Activated CD4-positive, CD25-positive, alpha-beta regulatory T cell treated with anti-CD3 and anti-CD28 coated beads, Interleukin-2, amount 50 U/mL, for 72 hours (primary cell): ENCODE results near the gene PCCA.
"Not testable (repeated sequence)": the region's sequence is repeated elsewhere in the genome, so short reads cannot be mapped to it uniquely, and the experiment has no call there.

Source experiments
- DNase-seq: peaks from one replicate; pipeline ENCODE4 v3.0.0; 2021

The PCCA gene

GRCh38 chr13:100314132-100314910 lies 225.4 kb downstream of the PCCA start:
- no peak for DNase-seq

- DNase-seq: no peak
These were observed 226.6 kb downstream of the PCCA start for GRCh38 chr13:100315522-100315921.

GRCh38 chr13:100318473-100318872 lies 229.6 kb downstream of the PCCA start:
- not testable (repeated sequence) for DNase-seq

GRCh38 chr13:100323937-100324336 lies 235.0 kb downstream of the PCCA start:
- DNase-seq: no peak

GRCh38 chr13:100330662-100331061 lies 241.8 kb downstream of the PCCA start:
- no peak for DNase-seq

GRCh38 chr13:100333141-100333540 lies 244.2 kb downstream of the PCCA start:
- DNase-seq: no peak

- no peak for DNase-seq
These were observed 245.3 kb downstream of the PCCA start for GRCh38 chr13:100334214-100334613.

GRCh38 chr13:100336795-100337516 lies 248.1 kb downstream of the PCCA start:
- DNase-seq: no peak

GRCh38 chr13:100338275-100338674 lies 249.4 kb downstream of the PCCA start:
- no peak for DNase-seq

GRCh38 chr13:100339411-100339940 lies 250.6 kb downstream of the PCCA start:
- DNase-seq: no peak

GRCh38 chr13:100340865-100341264 lies 252.0 kb downstream of the PCCA start:
- DNase-seq: no peak

- DNase-seq: no peak
These were observed 252.4 kb downstream of the PCCA start for GRCh38 chr13:100341327-100341726.

GRCh38 chr13:100344544-100344943 lies 255.7 kb downstream of the PCCA start:
- no peak for DNase-seq

- DNase-seq: no peak
These were observed 259.1 kb downstream of the PCCA start for GRCh38 chr13:100347968-100348367.

GRCh38 chr13:100349594-100349993 lies 260.7 kb downstream of the PCCA start:
- DNase-seq: no peak

- no peak for DNase-seq
These were observed 261.7 kb downstream of the PCCA start for GRCh38 chr13:100350601-100351000.

GRCh38 chr13:100356426-100356825 lies 267.5 kb downstream of the PCCA start:
- DNase-seq: no peak

- DNase-seq: no peak
These were observed 268.0 kb downstream of the PCCA start for GRCh38 chr13:100356889-100357288.

- DNase-seq: no peak
These were observed 268.9 kb downstream of the PCCA start for GRCh38 chr13:100357764-100358163.

- DNase-seq: no peak
These were observed 272.6 kb downstream of the PCCA start for GRCh38 chr13:100361504-100361903.

GRCh38 chr13:100362371-100362770 lies 273.5 kb downstream of the PCCA start:
- DNase-seq: no peak

- no peak for DNase-seq
These were observed 273.9 kb downstream of the PCCA start for GRCh38 chr13:100362781-100363180.

GRCh38 chr13:100363285-100363711 lies 274.4 kb downstream of the PCCA start:
- DNase-seq: no peak

- no peak for DNase-seq
These were observed 275.0 kb downstream of the PCCA start for GRCh38 chr13:100363874-100364273.
